Measurements from ENCODE around the gene TRIOBP.

- TF ChIP-seq, protein P1, sequence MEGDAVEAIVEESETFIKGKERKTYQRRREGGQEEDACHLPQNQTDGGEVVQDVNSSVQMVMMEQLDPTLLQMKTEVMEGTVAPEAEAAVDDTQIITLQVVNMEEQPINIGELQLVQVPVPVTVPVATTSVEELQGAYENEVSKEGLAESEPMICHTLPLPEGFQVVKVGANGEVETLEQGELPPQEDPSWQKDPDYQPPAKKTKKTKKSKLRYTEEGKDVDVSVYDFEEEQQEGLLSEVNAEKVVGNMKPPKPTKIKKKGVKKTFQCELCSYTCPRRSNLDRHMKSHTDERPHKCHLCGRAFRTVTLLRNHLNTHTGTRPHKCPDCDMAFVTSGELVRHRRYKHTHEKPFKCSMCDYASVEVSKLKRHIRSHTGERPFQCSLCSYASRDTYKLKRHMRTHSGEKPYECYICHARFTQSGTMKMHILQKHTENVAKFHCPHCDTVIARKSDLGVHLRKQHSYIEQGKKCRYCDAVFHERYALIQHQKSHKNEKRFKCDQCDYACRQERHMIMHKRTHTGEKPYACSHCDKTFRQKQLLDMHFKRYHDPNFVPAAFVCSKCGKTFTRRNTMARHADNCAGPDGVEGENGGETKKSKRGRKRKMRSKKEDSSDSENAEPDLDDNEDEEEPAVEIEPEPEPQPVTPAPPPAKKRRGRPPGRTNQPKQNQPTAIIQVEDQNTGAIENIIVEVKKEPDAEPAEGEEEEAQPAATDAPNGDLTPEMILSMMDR (IDR thresholded peaks at IDR 0.05; ENCODE audit: insufficient read depth, low read depth, low read length) = no peak
- TF ChIP-seq EZH2 (IDR thresholded peaks at IDR 0.05; ENCODE audit: insufficient read depth, low read length) = no peak
Measured at GRCh38 chr22:37654563-37655251, 42.1 kb upstream of the TRIOBP start.

Data from astrocyte (in vitro differentiated cells and primary cell).